Gastroesophageal sphincter (tissue), 3 donors: Measurements from ENCODE around the gene NLK.

Source experiments
- CTCF ChIP-seq, 4 experiments: fragments of 200-600 bp in 2 of 4; fragments of 450-650 bp in 2 of 4; sonication (generic) in 1 of 4; IDR thresholded peaks; one replicate each; pipeline ENCODE4 v1.5.1; 2017 to 2019; ENCODE audit warnings: antibody characterized with exemption in 4 of 4, mild to moderate bottlenecking in 2 of 4, moderate library complexity in 2 of 4
- POLR2A ChIP-seq, 2 donors: fragments of 450-650 bp; IDR thresholded peaks; one replicate each; pipeline ENCODE4 v1.6.1; 2017; ENCODE audit warnings: antibody characterized with exemption in 2 of 2, mild to moderate bottlenecking in 2 of 2, moderate library complexity in 1 of 2
- POLR2AphosphoS5 ChIP-seq: sonication (generic); formaldehyde crosslinking; IDR thresholded peaks from one replicate; pipeline ENCODE4 v1.6.1; 2017; ENCODE audit warnings: antibody characterized with exemption

- TF ChIP-seq POLR2A (IDR thresholded peaks at IDR 0.05) (no peak), CTCF (IDR thresholded peaks at IDR 0.05) (no peak), POLR2AphosphoS5 (no peak)
Observed at GRCh38 chr17:28191018-28191417, 148.5 kb downstream of the NLK start.
